NCI-H82 treated with DMSO at 0.1 percent for 48 hours (cell line): ENCODE data around the gene CLTB.
"Not testable (repeated sequence)": the region's sequence is repeated elsewhere in the genome, so short reads cannot be mapped to it uniquely, and the experiment has no call there.

ENCODE experiments used
- DNase-seq: peaks from one replicate; lab custom pipeline; 2025; ENCODE audit not compliant: unreplicated experiment; lab: John Stamatoyannopoulos, UW

CLTB gene, protein sequence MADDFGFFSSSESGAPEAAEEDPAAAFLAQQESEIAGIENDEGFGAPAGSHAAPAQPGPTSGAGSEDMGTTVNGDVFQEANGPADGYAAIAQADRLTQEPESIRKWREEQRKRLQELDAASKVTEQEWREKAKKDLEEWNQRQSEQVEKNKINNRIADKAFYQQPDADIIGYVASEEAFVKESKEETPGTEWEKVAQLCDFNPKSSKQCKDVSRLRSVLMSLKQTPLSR

DNA sequence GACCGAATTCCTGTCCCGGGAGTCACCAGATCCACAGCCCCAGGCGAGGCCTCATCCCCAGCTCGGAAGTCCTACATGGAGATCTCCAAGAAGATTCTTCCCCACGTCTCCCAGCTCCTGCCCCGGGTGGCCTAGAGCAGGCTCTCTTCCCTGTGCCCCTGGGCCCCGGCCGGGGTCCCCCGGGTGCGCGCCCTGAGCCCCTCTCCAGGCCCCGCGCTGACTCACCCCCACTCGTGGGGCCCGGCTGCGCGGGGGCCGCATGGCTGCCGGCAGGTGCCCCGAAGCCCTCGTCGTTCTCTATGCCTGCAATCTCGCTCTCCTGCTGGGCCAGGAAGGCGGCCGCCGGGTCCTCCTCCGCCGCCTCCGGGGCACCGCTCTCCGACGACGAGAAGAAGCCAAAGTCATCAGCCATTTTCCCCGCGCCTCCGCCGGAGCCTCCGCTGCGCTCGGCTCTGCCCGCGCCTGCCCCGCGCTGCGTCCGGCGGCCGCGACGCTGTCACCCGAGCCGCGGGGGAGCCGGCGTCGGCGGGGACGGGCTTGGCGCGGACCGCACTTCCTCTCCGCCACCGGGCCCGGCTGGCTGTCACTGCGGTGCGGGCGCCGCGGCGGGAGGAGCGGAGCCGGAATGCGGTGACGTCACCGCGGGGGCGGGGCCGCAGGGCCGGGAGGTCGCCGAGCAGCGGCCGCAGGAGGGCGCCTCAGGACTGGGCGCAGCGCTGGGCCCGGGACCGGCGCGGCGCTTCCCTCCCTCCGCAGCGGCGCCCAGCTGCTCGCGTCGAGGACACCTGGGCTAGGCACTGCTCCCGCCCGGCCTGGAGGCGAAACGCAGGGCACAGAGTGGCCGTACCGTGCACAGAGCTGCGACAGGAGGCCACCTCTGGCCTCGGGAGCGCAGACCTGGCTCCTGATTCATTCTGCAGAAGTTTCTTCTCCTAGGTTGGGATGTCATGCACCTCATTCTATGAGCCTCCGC, at the start of gene CLTB:
CLTB (minus strand) TSS at position 588 of the 973 bp plus-strand sequence; CDS start at position 412, 176 bp downstream.
- peak; percentile 15 for DNase-seq

DNA sequence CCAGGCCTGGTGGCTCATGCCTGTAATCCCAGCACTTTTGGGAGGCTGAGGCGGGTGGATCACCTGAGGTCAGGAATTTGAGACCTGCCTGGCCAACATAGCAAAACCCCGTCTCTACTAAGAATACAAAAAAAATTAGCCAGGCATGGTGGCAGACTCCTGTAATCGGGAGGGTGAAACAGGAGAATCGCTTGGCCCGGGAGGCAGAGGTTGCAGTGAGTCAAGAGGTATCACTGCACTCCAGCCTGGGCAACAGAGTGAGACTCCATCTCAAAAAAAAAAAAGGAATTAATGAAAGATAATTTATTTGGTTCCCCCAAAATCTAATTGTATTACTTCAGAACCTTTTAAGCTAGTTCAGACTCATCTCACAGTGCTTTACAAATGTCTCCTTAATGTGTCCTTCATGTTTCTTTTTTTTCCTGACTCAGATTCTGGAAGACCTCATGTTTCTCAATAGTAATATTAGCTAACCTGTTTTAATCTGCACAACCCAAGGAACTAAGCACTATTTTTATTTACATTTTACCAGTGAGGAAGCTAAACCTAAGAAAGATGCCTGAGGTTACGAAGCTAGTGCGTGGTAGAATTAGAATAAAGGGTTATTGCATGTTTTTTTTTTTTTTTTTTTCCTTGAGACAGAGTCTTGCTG, 46.9 kb upstream of the CLTB start:
- DNase-seq: no peak

DNA sequence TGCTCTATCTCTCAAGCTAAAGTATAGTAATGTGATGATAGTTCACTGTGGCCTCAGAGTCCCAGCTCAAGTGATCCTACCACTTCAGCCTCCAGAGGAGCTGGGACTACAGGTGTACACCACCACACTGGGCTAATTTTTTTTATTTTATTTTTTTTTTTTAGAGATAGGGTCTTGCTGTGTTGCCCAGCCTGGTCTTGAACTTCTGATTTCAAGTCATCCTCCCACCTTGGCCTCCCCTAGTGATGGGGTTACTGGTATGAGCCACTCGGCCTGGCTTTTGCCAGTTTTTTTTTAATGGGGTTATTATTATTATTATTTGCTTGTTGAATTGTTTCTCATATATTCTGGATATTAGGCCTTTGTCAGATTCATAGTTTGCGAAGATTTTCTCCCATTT, 45.0 kb upstream of the CLTB start:
- DNase-seq: no peak

DNA sequence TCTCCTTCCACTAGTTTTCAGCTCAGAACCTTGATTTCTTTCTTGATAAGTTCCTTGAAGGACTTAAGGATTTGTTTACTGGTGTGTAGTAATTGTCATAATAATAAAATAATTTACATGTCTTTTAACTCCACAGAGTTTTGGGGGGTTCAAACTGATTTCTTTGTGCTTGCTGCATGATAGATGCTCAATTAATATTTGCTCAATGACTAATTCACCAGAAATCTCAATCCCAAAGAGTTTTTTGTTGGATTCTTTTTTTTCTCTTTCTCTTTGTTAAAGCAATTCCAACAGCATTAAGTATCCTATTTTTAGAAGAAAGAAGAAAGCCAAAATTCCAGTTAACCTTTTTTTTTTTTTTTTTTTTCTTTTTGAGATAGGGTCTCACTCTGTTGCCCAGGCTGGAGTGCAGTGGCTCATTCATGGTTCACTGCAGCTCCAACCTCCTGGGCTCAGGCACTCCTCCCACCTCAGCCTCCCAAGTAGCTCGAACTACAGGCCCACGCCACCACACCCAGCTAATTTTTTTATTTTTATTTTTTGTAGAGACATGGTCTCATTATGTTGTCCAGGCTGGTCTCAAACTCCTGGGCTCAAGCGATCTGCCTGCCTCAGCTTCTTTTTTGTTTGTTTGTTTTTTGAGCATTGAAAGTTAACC, 42.7 kb upstream of the CLTB start:
- no peak for DNase-seq

DNA sequence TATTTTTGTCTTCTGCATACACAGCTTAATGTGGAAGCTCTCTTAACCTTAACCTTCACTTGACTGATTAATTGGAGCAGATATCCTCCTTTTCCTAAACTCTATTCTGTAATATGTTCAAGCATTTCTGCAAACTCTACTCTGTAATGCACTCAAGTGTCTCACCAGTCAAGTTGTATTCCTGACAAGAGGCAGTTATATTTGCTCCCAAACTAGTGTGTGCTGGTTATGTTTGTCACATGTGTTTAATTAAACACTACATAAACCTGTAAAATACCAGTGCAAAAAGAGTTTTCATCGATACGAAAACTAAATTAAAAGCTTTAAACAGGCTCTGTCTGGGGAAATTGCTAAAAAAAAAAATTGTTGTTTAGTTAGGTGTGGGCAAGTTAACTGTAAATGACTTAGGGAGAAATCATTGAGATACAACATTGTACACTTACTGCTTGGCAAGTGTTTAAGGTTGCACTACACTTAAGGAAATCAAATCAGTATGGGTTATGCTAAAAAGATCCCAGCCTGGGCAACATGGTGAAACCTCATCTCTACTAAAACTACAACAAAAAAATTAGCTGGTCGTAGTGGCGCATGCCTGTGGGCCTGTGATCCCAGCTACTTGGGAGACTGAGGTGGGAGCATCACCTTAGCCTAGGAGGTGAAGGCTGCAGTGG, 38.5 kb upstream of the CLTB start:
- no peak for DNase-seq

DNA sequence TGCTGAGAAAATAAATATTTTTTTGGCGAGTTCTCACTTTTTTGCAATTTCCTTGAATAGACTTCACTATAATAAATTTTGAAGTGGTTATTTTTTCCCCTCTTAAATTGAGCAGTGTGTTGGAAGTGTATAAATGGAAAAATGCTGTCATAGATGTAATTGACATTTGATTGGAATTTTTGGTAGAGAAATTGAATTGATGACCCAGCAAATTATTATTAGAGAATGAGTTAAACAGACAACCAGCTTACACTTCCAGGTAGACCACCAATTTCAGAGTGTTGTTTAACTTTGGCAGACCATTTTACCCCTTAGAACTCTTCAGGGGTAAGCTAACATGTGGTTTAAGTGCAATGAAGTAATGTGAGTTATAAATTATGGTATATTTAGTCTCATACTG, 33.7 kb upstream of the CLTB start:
- DNase-seq: no peak

DNA sequence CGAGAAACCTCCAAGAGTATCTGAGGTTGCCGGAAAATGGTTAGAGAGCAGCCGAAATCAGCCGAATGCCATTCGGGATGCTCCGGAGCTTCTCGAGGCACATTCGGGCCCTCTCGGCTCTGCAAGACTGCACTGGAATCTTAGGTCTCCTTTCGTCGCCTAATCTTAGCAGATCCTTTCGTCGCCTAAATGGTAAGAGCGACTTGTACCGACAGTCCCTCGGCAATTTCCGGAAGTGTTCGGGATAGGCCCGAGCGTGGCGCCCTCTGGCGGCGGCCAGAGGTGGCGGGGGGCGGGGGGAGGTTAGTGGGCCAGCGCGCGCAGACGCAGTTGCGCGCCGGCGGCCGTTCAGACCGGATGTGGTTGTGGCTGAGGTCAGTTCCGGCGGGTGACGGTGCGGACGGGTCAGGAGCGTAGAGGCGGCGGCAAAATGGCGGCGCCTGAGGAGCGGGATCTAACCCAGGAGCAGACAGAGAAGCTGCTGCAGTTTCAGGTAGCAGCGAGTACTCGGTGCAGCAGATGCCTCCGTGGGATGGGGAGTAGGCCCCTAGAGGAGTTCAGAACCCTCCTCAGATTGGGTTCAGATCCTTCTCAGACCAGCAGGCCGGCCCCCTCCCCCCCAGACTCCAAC, 31.8 kb upstream of the CLTB start, which contains the start of gene FAF2:
FAF2 (plus strand) TSS at position 408 of the 631 bp plus-strand sequence; CDS start at position 431, 23 bp downstream.
- peak; percentile 87 for DNase-seq

DNA sequence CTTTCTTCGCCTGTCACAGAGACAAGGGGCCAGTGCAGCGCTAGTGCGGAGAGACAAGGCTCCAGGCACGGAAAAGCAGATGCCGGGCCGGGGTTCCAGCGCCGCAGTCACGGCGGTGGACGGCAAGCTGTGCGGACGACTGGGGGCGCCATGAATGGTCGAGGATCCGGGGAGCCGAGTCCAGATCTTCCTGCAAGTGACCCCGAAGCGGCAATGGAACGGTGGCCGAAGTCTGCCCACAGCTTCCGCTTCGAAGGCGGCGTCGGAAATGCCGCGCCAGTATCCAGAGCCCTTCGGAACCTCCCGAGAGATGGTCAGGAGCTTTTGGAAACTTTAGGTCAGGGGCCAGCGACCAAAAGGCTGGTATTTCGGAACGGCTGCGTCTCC, 31.2 kb upstream of the CLTB start:
- no peak for DNase-seq

DNA sequence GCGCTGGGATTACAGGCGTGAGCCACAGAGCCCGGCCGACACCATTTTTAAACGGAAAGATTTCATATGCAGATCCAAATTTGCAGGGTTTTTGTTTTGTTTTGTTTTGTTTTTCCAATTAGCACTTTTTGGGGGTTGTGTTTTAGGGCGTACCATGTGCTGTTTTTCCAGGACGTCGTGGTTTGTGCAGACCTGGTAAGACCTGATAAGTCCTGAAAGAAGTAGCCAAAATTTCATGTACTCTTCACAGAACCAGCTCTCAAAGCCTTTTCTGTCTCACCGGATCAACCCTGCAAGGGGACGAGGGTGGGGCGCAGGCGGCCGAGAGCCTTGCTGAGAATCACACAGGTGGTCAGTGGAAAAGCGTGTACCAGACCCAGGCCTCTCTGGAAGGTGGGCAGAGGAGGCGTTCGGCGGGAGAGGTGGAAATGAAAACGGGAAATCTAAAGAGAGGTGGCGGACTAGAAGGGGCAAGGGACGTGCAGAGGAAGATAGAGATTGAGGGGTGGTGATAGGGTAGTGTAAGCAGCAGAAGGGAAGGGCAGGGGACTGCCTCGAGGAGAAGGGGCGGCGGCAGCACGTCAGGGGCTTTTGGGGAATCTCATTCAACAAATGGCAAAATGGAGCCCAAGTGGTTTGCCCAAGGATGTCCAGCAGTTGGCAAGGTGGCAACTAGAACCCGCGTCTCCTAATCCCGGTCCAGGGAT, 30.7 kb upstream of the CLTB start:
- no peak for DNase-seq

DNA sequence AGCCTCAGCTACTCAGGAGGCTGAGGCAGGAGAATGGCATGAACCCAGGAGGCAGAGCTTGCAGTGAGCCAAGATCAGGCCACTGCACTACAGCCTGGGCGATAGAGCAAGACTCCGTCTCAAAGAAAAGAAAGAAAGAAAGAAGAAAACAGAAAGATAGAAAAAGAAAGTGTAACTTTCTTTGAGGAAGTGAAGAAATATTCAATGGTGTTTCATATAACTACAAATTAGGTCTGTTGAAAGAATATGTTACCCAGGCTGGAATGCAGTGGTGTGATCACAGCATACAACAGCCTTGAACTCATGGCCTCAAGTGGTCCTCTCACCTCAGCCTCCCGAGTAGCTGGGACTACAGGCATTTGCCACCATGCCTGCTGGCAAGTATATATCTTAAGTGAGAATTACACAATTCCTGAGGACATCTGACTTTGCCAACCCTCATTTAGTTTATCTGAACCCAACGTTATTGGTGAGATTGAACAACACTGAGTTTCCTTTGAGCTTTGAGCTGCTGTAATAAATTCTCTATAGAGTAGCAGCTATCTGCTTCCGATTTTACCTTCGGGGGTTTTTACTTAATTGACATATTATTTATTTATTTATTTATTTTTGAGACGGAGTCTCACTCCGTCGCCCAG, 29.8 kb upstream of the CLTB start:
- no peak for DNase-seq

DNA sequence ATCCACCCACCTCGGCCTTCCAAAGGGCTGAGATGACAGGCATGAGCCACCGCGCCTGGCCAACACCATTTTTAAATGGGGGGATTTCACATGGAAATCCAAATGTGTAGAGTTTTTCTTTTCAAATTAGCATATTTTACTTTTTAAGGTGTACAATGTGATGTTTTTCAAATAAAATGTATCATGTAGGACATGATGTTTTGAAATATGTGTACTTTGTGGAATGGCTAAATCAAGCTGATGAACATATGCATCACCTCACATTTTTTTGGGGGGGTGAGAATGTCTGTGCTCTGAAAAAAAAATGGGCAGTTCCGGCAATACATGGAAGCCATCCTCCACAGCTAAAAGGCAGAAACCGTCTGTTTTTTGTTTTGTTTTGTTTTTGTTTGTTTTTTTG, 28.4 kb upstream of the CLTB start:
- no peak for DNase-seq

DNA sequence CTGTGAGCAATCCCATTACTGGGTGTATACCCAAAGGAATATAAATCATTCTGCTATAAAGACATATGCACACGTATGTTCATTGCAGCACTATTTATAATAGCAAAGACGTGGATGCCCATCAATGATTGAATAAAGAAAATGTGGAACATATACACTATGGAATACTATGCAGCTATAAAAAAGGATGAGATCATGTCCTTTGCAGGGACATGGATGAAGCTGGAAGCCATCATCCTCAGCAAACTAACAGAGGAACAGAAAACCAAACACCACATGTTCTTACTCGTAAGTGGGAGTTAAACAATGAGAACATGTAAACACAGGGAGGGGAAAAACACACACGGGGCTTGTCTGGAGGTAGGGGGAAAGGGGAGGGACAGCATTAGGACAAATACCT, 26.6 kb upstream of the CLTB start:
- DNase-seq: not testable (repeated sequence)

DNA sequence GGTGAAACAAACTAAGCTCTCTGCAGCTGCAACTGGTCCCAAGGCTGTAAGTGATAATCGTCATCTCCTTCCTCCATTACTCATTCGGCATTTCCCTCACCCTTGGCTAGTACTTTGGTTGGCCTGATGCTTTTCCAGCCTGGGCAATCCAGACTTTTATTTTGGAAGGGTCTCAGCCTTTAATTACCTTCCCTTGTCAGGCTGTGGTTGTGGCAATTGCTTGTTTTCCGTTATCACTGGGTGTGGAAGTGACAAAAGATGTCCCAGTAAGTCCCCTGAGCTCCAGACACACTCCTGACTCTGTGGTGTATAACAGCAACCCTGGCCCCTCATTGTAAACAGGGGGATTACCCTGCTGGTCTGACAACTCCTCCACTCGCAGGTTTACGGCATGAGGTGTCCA, 25.6 kb upstream of the CLTB start:
- DNase-seq: peak; percentile 20

DNA sequence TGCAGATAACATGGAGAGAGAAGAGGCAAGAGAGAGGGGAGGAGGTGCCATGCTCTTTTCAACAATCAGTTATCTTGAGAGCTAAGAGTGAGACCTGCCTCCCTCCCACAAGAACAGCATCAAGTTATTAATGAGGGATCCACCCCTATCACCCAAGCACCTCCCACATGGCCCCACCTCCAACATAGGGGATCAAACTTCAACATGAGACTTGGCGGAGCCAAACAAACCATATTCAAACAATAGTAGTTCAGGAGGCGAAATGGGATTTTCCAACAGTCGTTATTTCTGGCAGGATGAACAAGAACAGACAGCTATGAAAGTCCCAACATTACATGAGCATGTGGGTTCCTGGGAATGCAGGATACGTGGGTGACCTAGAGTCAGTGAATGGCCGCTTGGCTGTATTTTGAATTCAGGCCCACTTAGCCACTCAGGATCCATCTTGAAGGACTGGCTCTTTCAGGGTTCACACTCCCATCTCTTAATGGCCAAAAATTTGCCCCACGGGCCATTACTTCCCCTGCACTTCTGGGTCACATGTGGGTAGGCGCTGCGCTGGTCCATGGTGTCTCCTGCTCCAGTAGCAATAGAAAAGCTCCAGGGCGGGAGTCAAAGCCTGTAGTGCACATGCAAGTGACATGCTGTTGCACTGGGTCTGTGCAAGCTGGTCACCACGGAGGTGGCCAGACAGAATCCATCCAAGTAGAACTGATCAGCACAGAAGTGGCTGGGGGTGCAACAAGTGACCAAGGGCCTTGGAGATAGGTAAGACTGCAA, 24.8 kb upstream of the CLTB start:
- no peak for DNase-seq

DNA sequence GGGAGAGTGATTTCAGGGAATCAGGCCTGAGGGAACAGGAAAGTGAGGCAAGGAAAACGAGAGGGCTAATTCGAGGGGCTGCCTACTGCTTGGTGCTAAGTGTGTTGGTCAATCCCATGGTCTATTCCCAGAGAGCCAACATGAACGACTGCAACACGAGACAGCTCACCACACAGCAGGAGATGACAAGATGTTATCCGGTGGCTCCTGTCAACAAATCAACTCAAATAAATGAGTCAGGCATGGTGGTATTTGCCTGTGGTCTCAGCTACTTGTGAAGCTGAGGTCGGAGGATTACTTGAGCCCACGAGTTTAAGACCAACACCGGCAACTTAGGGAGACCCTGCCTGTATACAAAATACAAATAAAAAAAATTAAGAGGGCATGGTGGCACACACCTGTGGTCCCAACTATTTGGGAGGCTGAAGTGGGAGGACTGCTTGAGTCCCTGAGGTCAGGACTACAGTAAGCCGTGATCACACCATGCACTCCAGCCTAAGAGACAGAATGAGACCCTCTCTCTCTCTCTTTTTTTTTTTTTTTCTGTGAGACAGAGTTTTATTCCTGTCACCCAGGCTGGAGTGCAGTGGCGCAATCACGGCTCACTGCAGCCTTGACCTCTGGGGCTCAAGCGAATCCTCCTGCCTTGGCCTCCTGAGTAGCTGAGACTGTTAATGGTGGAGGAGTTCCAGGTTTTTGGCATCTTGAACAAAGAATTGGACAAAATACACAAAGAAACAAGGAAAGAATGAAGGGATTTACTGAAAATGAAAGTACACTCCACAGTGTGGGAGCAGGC, 22.8 kb upstream of the CLTB start:
- no peak for DNase-seq

DNA sequence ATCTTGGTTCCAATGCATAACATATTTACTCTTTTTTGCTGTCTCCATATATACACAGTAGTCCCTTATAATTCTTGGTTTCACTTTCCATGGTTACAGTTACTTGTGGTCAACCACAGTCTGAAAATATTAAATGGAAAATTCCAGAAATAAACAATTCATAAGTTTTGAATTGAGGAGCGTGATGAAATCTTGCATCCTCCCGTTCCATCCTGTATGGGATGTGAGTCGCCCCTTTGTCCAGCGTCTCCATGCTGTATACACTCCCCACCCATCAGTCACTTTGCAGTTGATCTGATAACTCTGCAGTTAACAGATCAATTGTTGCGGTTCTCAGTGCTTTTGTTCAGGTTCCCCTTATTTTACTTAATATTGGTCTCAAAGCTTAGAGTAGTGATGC, 20.3 kb upstream of the CLTB start:
- no peak for DNase-seq

DNA sequence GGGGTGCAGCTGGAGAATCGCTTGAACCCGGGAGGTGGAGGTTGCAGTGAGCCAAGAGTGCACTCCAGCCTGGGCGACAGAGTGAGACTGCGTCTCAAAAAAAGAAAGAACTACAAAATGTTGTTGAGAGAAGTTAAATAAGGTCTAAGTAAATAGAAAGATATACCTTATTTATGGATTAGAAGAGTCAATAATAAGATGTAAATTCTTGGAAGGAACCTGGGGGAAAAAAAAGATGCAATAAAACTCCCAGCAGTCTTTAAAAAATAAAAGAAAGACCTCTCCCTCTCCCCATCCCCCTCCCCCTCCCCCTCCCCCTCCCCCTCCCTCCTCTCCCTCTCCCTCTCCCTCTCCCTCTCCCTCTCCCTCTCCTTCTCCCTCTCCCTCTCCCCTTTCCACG, 16.4 kb upstream of the CLTB start:
- DNase-seq: no peak

DNA sequence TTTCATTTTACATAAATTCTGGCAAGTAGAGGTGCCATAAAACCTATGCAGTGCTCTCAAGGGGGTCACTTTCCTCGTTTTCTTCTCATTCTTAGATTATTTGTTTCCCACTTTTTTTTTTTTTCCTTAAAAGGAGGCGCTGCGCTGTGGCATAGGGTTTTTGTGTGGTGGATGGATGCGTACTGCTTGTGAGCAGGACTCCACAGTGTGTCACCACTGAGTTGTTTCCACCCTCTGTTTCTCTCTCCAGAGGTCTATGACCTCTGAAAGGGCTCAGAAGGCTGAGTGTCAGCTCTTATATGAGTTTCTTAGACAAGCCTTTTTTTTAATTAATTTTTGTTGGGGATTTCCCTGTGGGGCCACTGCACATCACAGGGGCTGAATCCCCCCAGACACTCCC, 13.6 kb upstream of the CLTB start:
- DNase-seq: no peak
